Fibroblast of lung (primary cell): ENCODE measurements around the gene CCDC85B.

Experiments
- EZH2 ChIP-seq: IDR thresholded peaks from 2 replicates; pipeline ENCODE4 v1.5.1; 2012; ENCODE audit warnings: low read length, control low read depth, mild to moderate bottlenecking; ENCODE audit errors: missing control alignments
- TF ChIP-seq, protein P1 (sequence below), 2 donors: IDR thresholded peaks in 1 of 2; conservative IDR thresholded peaks in 1 of 2; 1 replicate in 1 of 2; 2 replicates in 1 of 2; pipeline ENCODE4 v1.5.1; 2011 to 2012; ENCODE audit warnings: low read length in 2 of 2, control low read depth in 1 of 2, inconsistent platforms in 1 of 2, low read depth in 1 of 2, mild to moderate bottlenecking in 1 of 2

DNA sequence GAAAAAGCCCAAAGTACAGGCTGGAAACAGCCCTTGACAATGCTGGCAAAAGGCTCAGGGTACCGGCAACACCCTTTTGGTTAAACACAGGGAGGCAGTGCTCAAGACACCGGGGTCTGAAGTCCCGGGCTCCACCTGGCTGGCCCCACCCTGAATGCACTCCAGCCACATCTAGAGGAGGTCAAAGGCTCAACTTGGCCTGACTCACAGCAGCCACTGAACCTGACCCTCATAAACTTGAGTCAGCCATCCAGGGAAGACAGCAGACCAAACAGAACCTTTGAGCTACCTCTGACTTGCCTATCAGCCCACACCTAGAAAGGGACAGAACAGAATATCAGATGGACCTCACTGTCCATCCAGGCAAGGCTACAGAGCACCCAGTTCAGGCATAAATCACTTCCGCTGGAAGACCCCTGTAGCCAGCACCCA is 36.3 kb upstream of the CCDC85B start:
- TF ChIP-seq, protein P1, sequence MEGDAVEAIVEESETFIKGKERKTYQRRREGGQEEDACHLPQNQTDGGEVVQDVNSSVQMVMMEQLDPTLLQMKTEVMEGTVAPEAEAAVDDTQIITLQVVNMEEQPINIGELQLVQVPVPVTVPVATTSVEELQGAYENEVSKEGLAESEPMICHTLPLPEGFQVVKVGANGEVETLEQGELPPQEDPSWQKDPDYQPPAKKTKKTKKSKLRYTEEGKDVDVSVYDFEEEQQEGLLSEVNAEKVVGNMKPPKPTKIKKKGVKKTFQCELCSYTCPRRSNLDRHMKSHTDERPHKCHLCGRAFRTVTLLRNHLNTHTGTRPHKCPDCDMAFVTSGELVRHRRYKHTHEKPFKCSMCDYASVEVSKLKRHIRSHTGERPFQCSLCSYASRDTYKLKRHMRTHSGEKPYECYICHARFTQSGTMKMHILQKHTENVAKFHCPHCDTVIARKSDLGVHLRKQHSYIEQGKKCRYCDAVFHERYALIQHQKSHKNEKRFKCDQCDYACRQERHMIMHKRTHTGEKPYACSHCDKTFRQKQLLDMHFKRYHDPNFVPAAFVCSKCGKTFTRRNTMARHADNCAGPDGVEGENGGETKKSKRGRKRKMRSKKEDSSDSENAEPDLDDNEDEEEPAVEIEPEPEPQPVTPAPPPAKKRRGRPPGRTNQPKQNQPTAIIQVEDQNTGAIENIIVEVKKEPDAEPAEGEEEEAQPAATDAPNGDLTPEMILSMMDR (conservative IDR thresholded peaks at IDR 0.05 in 1 of 2, IDR thresholded peaks at IDR 0.05 in 1 of 2; ENCODE audit: low read depth in 1 of 2, low read length in 2 of 2) = no peak
- TF ChIP-seq EZH2 = no peak
